Measurements from ENCODE around the gene THAP12. TPM values are rescaled to one million over a fixed set of nuclear protein-coding genes. Genes with fewer than 3 reads are reported as not detected.
"Not testable (repeated sequence)": the region's sequence is repeated elsewhere in the genome, so short reads cannot be mapped to it uniquely, and the experiment has no call there.

Gene THAP12
- total RNA-seq, 6 experiments from 2014 or later: 32.7 to 42.2 (median 36.3) TPM

- Mint-ChIP-seq H3K27me3 (ENCODE audit: insufficient read depth) (peaks cover 29% of the 10 kb centered on the region), H3K9me3 (no peaks in the 10 kb centered on the region), H3K27ac (no peak overlapping the region), H3K4me3 (no peak overlapping the region), H3K36me3 (ENCODE audit: low read depth) (no peaks in the 10 kb centered on the region), H3K4me1 (ENCODE audit: low read depth) (no peaks in the 10 kb centered on the region)
- TF ChIP-seq CTCF (IDR thresholded peaks at IDR 0.05): no peak
- DNase-seq: no peak
Observed at GRCh38 chr11:76415073-76415472, 34.1 kb upstream of the THAP12 start.

DNA sequence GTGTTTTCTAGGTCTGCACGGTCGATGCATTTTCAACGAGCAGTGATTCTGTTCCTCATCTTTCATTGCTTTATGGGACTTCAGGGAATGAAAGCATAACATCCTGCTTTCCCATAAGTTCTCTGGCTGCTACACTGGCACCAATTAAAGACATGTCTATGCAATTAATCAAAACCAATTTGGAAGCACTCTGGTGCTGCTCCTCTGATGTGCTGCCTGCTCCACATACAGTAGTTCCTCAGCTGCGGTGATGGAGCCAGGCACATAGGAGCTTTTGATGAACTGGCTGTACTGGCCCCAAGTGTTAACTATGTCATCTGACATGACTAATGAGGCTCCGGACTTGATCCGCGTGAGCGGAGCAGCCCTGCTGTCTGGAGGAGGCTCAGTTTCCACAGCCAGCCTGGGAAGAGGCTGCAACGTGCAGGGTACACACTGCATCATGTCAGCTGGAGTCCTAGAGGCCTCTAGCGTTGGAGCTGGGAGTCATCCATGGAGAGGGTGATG is 30.0 kb upstream of the THAP12 start:
- DNase-seq: no peak
- no peaks in the 10 kb centered on the region for H3K4me1 Mint-ChIP-seq (ENCODE audit: low read depth)
- peaks cover 36% of the 10 kb centered on the region for H3K27me3 Mint-ChIP-seq (ENCODE audit: insufficient read depth)
- no peak for TF ChIP-seq CTCF (IDR thresholded peaks at IDR 0.05)
- H3K27ac Mint-ChIP-seq: no peak overlapping the region
- no peaks in the 10 kb centered on the region for H3K9me3 Mint-ChIP-seq
- H3K36me3 Mint-ChIP-seq (ENCODE audit: low read depth): no peaks in the 10 kb centered on the region
- H3K4me3 Mint-ChIP-seq: no peak overlapping the region

DNA sequence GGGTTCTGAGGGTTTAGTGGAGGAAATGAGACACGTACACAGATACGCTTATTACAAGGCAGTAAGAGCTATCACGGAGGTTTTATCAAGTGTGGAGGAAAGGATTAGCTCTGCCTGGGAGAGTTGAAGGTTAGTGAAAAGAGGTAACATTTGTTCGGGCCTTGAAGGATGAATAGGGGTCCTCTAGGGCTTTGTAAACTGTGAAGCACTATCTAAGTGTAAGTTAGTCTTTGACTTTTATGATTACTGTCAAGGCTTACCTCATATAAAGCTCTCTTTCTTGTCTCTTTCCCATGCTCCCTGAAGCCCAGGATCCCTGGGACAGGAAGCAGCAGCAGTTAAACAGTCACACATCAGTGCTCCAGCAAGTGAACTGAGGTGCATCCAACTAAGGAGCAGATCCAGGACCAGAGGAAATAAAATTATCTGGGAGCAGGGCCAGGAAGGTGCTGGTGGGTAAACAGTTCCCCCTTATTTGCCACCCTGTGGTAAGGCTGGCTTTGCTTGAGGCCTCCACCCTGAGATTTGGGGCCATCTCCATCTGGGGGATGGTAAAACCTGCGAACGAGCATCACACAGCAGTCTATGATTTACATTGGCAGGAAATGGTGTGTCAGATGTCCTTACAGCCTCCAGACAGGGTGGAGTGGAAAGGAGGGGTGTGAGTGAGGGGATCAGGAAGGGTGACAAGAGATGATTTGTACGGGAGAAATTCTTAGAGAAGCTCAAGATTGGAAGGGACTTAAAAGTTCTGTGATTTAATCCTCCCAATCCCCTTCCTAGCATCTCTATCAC is 27.4 kb upstream of the THAP12 start:
- Mint-ChIP-seq H3K27ac (no peak overlapping the region), H3K4me3 (no peak overlapping the region), H3K9me3 (no peaks in the 10 kb centered on the region), H3K36me3 (ENCODE audit: low read depth) (no peaks in the 10 kb centered on the region), H3K4me1 (ENCODE audit: low read depth) (no peaks in the 10 kb centered on the region), H3K27me3 (ENCODE audit: insufficient read depth) (peaks cover 29% of the 10 kb centered on the region)
- no peak for DNase-seq
- TF ChIP-seq CTCF (IDR thresholded peaks at IDR 0.05): no peak

GRCh38 chr11:76406359-76406758 is 25.4 kb upstream of the THAP12 start:
- Mint-ChIP-seq H3K9me3 (no peaks in the 10 kb centered on the region), H3K4me3 (no peak overlapping the region), H3K27ac (no peak overlapping the region), H3K27me3 (ENCODE audit: insufficient read depth) (peaks cover 27% of the 10 kb centered on the region), H3K36me3 (ENCODE audit: low read depth) (no peaks in the 10 kb centered on the region), H3K4me1 (ENCODE audit: low read depth) (no peaks in the 10 kb centered on the region)
- no peak for DNase-seq
- no peak for TF ChIP-seq CTCF (IDR thresholded peaks at IDR 0.05)

- H3K27me3 Mint-ChIP-seq (ENCODE audit: insufficient read depth): peaks cover 14% of the 10 kb centered on the region
- not testable (repeated sequence) for DNase-seq; H3K4me1 Mint-ChIP-seq (ENCODE audit: low read depth); H3K36me3 Mint-ChIP-seq (ENCODE audit: low read depth); H3K27ac Mint-ChIP-seq; H3K9me3 Mint-ChIP-seq; H3K4me3 Mint-ChIP-seq
Observed at GRCh38 chr11:76401484-76401883, 20.6 kb upstream of the THAP12 start.

- Mint-ChIP-seq H3K27me3 (ENCODE audit: insufficient read depth) (peaks cover 12% of the 10 kb centered on the region; the same call in 1 of the 2 replicates), H3K4me3 (no peak overlapping the region), H3K4me1 (ENCODE audit: low read depth) (no peaks in the 10 kb centered on the region), H3K36me3 (ENCODE audit: low read depth) (no peaks in the 10 kb centered on the region), H3K9me3 (no peaks in the 10 kb centered on the region), H3K27ac (no peak overlapping the region)
- DNase-seq: no peak
- no peak for TF ChIP-seq CTCF (IDR thresholded peaks at IDR 0.05)
Observed at GRCh38 chr11:76400967-76401366, 20.0 kb upstream of the THAP12 start.

Data from HFFc6 (cell line).